NCI-H2171 treated with DMSO at 0.1 percent for 48 hours (cell line): ENCODE data around the gene IRX3.

ENCODE experiments used
- DNase-seq: peaks from one replicate; lab custom pipeline; 2025; lab: John Stamatoyannopoulos, UW

The IRX3 gene

GRCh38 chr16:54286366-54287130 lies at the start of gene IRX3:
IRX3 (minus strand) TSS chr16:54286787; CDS start chr16:54286050, 737 bp downstream.
- DNase-seq = peak; percentile 85

- DNase-seq = no peak
Measured at GRCh38 chr16:54335230-54335629, 48.6 kb upstream of the IRX3 start.

DNA sequence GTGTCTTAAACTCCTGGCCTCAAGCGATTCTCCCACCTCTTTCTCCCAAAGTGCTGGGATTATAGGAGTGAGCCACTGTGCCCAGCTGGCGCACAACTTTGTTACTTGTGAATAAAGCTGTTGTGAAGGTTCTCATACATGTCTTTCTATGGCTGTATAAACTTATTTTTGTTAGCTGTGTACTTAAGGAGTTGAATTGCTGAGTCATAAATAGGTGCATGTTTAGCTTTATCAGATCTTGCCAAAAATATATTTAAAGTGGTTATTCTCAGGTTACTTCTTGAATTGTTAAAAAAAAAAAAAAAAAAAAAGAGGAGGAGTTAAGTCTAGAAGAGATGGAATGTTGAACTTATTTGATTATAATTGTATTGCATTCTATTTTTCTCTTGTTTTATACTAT lies 47.6 kb upstream of the IRX3 start:
- no peak for DNase-seq

- DNase-seq = no peak
Measured at GRCh38 chr16:54331241-54332002, 44.8 kb upstream of the IRX3 start.

GRCh38 chr16:54327609-54328008 lies 41.0 kb upstream of the IRX3 start:
- DNase-seq = no peak

DNA sequence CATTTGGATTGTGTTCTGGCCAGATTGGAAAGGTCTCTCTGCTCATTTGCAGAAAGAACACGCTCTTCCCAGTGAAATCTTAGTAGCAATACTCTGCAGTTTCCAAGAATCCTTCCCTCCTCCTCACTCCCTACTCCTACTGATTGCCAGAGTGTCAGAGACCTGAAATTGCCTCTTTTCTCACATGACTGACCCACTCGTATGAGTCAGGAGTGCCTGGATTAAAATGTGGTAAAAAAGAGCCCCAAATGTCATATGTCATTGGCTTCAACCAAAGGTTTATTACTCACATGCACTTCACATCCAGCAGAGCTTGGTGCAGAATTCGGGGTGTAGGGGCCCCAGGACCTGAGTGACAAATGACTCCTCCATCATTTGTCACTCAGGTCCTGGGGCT lies 39.7 kb upstream of the IRX3 start:
- no peak for DNase-seq

DNA sequence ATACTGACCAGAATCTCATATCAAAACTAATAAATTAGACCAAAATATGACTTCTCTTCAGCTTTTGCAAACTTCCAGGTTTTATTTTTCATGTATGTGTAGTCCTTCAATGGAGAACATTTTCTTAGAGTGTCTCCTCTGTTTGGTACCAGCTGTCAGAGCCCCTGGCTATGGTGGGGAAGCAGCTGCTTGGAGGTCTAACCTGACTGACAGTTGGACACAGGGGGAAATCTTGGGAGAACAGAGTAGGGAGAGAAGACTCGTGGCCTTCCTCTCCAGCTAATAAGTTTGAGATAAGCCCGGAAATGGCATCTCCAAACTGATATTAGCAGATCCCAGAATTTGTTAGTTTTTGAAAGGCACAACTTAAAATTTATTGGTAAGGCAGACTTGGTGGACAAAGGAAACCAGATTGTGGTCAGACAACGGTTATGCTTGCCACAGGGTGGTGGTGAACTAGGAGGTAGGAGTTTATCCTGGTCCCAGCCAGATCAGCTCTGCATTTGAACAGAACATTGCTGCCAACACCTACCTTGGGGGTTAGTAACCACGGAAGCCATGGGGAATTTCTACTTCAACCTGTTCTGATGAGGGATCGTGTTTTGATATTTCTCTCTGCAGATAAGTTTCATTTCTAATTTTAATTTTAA lies 39.2 kb upstream of the IRX3 start:
- no peak for DNase-seq

GRCh38 chr16:54324716-54325115 lies 38.1 kb upstream of the IRX3 start:
- no peak for DNase-seq

DNA sequence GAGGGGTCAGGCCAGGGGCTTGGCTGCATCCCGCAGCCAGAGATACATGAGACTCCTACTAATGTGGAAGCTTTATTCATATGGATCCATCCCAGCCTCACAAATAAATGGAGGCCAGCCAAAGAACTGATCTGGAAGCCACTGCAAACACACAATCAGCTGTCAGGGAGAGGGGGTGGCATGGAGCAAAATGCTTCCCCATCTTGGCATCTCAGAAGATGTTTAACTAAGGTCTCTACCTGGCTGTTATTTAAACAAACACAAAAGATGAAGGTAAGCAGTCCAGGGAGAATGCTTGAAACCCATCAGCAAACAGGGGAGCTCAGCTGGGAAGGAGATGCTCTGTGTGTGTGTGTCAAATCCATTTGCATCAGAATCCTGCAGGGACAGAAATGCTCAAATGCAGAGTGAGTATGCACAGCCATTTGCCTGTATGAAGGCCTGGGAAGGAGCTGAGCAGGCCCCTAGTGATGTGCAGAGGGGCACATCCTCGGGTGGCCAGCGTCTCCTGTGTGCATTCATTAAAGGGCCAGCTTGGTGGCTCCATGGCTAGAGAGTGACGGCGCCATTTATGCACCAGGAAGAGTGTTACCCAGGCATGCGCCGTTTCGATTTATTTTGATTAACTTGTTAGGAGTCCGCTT lies 34.2 kb upstream of the IRX3 start:
- DNase-seq = no peak

GRCh38 chr16:54318941-54319340 lies 32.4 kb upstream of the IRX3 start:
- no peak for DNase-seq

GRCh38 chr16:54317101-54317611 lies 30.6 kb upstream of the IRX3 start:
- no peak for DNase-seq

GRCh38 chr16:54316095-54316889 lies 29.7 kb upstream of the IRX3 start:
- DNase-seq = no peak

DNA sequence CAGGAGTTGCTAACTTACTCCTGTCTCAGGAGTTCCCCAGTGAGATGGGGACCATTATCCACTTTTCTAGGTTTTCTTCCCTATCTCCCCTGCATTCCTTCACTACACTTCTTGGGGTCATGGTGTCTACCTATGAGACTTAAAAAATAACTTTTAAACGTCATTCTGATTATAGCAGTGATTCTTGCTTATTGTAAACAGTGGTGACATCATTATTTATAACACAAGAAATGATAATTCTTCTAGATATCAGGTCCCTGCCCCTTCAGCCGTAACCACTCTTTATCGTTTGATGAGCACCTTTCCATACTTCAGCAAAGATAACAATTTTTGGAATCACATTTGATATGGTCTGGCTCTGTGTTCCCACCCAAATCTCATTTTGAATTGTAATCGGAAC lies 27.2 kb upstream of the IRX3 start:
- DNase-seq = no peak

- no peak for DNase-seq
Measured at GRCh38 chr16:54312502-54312991, 26.0 kb upstream of the IRX3 start.

DNA sequence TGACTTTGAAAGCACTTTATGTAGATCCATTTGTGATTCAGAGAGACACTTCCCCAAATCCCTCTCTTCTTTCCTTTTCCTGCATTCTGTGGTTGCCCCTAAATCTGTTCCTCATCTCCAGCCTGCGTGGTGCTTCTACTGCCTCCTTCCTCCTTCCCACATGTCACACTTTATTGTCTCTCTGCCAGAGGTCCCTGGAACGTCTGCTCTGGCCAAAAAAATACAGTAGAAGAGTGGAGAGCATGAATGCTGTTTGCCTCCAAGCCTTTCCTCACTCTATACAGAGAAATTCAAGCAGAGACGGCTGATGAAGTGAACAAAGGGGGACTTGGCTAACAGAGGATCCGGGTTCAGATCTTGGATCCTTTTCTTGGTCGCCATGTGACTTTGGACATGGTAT lies 22.8 kb upstream of the IRX3 start:
- DNase-seq = no peak

GRCh38 chr16:54305080-54305479 lies 18.5 kb upstream of the IRX3 start:
- DNase-seq = no peak

- no peak for DNase-seq
Measured at GRCh38 chr16:54303613-54304012, 17.0 kb upstream of the IRX3 start.

DNA sequence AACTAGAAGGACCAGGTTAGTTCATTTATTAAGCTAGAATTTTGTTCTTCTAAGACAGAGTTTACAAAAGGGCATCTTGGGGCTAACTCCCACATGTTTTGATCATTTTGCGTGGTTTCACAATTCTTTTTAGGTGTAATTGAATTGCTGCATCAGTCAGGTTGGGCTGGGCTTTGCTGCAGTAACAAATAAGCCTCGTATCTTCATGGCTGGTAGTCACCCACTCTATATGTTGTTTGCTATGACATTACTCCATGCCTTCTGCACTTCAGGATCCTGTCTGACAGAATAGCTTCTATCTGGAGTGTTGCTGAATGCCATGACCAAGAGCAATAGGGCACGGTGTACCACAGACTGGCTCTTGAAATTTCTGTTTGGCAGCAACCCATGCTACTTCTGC lies 10.6 kb upstream of the IRX3 start:
- no peak for DNase-seq

DNA sequence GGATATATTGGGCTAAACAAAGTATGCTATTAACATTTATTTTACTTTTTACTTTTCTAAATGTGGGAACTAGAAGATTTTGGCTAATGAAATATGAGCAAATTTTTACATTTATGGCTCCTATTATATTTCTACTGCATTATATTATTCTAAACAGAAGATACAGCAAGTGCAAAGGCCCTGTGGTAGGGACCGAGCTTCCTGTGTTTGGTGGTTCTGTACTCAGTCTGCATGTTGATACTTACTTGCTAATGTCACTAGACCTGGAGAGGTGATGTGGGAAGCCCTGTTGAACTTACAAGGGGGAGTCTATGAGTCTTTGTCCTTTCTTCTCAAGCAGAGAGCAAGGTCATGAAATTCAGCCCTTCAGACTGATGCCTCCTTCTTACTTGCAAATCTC lies 10.0 kb upstream of the IRX3 start:
- DNase-seq = no peak

DNA sequence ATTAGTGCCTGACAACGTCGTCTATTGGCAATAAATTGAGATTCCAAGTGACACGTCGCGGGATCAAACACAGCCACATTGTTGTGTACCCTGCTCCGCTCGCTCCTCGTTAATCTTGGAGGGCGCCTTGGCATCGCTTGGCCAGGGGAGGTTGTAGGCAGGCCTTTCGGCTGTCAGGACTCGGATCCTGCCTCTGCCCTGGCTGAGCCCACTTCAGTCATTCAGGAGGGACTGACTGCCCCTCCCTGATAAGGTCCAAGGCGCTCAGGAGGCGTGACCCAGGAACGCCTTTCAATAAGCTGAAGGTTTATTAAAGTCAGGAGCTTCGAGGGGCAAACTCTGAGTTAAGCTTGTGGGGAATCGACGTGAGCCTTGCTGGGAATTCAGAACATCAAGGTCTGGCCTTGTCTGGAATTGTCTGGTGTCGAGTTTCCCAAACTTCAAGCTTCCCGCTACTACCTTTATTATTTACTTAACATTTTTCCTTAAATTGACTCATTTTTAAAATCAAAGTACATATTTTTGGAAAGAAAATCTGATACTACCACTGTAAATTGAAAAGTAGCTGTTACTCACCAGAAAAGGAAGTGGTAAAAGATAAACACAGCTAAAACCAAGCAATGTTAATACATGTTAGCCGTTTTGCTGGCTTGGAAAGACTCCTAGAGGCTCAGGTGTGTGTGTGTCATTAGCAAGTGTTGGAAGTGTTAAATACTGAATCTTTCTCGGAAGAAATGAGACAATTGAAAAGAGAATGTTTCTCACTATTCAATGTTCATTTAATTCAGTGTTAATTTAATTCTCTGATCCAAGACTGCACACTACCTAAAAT lies 5.3 kb upstream of the IRX3 start:
- DNase-seq = no peak
